ENCODE data around the gene SHE.

Gene SHE

DNA sequence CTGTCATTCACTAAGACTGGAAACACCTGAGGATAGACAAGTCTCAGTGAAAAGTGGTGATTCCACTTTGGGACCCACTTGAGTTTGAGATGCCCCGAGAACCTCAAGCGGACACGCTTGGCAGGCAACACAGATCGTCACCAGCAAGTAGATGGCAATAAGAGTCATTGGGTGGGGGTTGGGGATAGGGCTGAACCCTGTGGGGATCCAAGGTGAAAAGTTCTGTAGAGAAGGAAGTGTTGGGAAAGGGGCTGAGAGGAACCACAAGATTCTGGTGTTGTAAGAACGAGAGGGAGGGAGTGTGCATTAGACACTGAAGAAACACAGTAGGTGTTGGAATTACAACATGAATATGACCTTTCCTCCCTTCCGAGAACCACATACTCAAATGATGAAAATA, 45.6 kb downstream of the SHE start:
- TF ChIP-seq, protein P1, sequence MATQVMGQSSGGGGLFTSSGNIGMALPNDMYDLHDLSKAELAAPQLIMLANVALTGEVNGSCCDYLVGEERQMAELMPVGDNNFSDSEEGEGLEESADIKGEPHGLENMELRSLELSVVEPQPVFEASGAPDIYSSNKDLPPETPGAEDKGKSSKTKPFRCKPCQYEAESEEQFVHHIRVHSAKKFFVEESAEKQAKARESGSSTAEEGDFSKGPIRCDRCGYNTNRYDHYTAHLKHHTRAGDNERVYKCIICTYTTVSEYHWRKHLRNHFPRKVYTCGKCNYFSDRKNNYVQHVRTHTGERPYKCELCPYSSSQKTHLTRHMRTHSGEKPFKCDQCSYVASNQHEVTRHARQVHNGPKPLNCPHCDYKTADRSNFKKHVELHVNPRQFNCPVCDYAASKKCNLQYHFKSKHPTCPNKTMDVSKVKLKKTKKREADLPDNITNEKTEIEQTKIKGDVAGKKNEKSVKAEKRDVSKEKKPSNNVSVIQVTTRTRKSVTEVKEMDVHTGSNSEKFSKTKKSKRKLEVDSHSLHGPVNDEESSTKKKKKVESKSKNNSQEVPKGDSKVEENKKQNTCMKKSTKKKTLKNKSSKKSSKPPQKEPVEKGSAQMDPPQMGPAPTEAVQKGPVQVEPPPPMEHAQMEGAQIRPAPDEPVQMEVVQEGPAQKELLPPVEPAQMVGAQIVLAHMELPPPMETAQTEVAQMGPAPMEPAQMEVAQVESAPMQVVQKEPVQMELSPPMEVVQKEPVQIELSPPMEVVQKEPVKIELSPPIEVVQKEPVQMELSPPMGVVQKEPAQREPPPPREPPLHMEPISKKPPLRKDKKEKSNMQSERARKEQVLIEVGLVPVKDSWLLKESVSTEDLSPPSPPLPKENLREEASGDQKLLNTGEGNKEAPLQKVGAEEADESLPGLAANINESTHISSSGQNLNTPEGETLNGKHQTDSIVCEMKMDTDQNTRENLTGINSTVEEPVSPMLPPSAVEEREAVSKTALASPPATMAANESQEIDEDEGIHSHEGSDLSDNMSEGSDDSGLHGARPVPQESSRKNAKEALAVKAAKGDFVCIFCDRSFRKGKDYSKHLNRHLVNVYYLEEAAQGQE (IDR thresholded peaks at IDR 0.05; ENCODE audit: insufficient read depth in 1 of 2, low read depth in 2 of 2, low read length in 2 of 2): no peak
- TF ChIP-seq TAF1 (IDR thresholded peaks at IDR 0.05; ENCODE audit: borderline replicate concordance, insufficient read depth, low read length) (no peak), FOXP2 (optimal IDR thresholded peaks at IDR 0.05; ENCODE audit: borderline replicate concordance, extremely low read depth, extremely low read length, insufficient read depth) (no peak), POLR2AphosphoS5 (IDR thresholded peaks at IDR 0.05; ENCODE audit: low read depth, low read length) (no peak), SIN3A (IDR thresholded peaks at IDR 0.05; ENCODE audit: borderline replicate concordance, insufficient read depth, low read length) (no peak)

DNA sequence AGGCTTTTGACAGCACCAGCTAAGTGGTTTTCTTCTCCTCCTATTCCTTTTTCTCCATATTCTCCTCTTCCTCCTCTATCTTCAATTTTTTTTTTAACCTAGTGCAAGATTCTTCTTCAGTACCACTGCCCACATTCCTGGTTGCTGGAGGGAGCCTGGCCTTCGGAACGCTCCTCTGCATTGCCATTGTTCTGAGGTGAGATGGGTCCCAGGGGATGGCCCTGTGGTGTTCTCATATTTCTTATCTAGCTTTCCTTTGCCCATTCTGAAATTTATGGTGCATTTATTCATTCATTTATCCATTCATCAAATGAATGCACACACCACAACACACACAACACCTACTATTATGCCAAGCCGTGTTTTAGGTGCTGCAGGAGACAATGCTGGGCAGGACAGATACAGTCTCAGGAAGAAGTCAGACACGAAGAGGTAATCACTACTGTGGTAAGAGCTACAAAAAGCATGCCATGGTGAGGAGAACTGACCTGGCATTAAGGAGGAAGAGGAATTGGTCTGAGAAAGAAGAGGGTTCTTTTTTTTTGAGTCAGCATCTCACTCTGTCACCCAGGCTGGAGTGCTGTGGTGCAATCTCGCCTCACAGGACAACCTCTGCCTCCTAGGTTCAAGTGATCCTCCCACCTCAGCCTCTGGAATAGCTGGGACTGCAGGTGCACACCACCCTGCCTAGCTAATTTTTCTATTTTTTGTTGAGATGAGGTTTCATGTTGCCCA, 47.7 kb downstream of the SHE start:
- TF ChIP-seq, protein P1 (IDR thresholded peaks at IDR 0.05; ENCODE audit: insufficient read depth in 1 of 2, low read depth in 2 of 2, low read length in 2 of 2): no peak
- TF ChIP-seq POLR2AphosphoS5 (IDR thresholded peaks at IDR 0.05; ENCODE audit: low read depth, low read length): no peak

DNA sequence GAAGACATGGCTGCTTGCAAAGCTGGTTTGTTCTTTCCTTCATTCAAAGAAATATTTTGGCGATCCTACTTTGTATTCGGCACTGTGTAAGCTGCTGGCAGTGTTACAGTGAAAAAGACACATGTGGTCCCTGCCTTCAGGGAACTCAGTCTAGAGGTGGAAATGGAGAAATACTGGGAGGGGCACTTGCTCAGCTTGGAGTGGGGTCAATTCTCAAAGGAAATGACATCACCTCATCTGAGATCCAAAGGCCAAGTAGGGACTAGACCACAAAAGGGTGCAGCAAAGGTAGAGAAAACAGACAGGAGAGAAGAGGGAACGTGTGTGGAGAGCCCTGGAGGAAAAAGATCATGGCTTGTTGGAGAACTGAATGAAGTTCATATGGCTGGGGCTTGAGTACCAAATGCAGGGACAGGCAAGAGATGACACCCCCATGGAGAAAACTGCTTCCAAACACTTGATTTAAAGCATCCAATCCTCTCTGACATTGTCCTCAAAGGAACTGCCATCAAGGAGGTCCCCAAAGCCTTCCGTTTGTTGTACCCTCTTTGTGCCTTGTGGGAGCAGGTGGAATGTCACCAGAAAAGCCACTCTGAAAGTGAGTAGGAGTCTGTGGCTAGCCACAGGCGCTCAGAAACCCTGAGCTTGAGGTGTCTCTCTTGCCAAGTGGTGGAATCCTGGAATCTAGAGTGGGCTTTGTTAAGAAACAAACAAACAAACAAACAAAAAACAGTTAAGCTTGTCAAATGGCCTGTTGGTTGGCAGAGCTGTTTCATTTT, 48.4 kb downstream of the SHE start:
- TF ChIP-seq SIN3A (IDR thresholded peaks at IDR 0.05; ENCODE audit: borderline replicate concordance, insufficient read depth, low read length) (no peak), POLR2AphosphoS5 (IDR thresholded peaks at IDR 0.05; ENCODE audit: low read depth, low read length) (no peak), TAF1 (IDR thresholded peaks at IDR 0.05; ENCODE audit: borderline replicate concordance, insufficient read depth, low read length) (no peak), FOXP2 (optimal IDR thresholded peaks at IDR 0.05; ENCODE audit: borderline replicate concordance, extremely low read depth, extremely low read length, insufficient read depth) (no peak)
- TF ChIP-seq, protein P1 (IDR thresholded peaks at IDR 0.05; ENCODE audit: insufficient read depth in 1 of 2, low read depth in 2 of 2, low read length in 2 of 2): no peak

- TF ChIP-seq, protein P1 (IDR thresholded peaks at IDR 0.05; ENCODE audit: insufficient read depth in 1 of 2, low read depth in 2 of 2, low read length in 2 of 2): no peak
- TF ChIP-seq TAF1 (IDR thresholded peaks at IDR 0.05; ENCODE audit: borderline replicate concordance, insufficient read depth, low read length): no peak
- no peak for TF ChIP-seq FOXP2 (optimal IDR thresholded peaks at IDR 0.05; ENCODE audit: borderline replicate concordance, extremely low read depth, extremely low read length, insufficient read depth)
- TF ChIP-seq POLR2AphosphoS5 (IDR thresholded peaks at IDR 0.05; ENCODE audit: low read depth, low read length): no peak
- TF ChIP-seq SIN3A (IDR thresholded peaks at IDR 0.05; ENCODE audit: borderline replicate concordance, insufficient read depth, low read length): no peak
Measured at GRCh38 chr1:154453161-154453560, 49.1 kb downstream of the SHE start.
